ENCODE measurements around the gene CDC34.

The CDC34 gene

DNA sequence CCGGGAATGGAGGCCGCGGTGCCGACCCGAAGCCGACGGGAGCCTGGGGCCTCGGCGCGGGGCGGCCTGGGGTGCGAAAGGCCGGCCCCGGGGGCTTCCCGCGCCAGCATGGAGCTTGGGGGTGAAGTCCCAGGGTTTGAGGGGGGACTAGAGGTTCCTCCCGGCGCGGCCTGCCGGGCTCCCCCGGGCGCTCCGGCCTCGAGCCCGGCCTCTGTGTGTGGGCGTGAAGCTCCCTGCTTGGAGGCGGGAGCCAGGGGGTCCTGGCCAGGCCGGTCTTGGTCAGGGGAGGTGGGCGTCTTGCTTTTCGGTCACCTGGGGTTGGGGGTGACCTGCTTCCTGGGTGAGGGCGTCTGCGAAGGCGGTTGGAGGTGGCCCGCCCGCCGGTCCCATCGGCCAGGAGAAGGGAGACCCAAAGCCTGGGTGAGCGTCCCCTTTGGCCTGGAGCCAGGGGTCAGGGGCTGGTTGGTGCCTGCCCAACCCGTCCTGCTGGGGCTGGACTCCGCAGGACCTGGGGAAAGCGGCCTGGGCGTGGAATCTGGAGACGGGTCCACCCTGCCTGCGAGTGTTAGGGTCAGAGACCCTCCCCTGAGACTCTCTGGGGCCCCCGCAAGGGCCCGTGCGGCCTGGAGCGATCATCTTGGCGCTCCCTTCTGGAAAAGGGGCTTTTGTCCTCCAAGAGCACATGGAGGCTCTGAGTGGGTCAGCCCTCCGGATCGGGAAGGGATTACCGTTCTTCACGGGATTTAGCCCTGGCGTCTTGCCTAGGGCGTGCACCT, 41.4 kb downstream of the CDC34 start:
- Histone ChIP-seq H3K36me3 (peaks cover 21% of the 10 kb centered on the region), H3K9me3 (no peaks in the 10 kb centered on the region; the same call in 1 of the 2 replicates), H3K27ac (peak overlapping the region; percentile 96), H3K27me3 (no peaks in the 10 kb centered on the region), H3K4me3 (peak overlapping the region; percentile 99), H4K20me1 (peaks cover 54% of the 10 kb centered on the region), H3K9ac (peak overlapping the region; percentile 99), H3K4me1 (peaks cover 49% of the 10 kb centered on the region), H3K4me2 (peak overlapping the region; percentile 99)
- no peak for TF ChIP-seq Cebpa-rat (IDR thresholded peaks at IDR 0.05)

GRCh38 chr19:573519-573825, 41.9 kb downstream of the CDC34 start:
- H3K27ac ChIP-seq = peak overlapping the region; percentile 96

DNA sequence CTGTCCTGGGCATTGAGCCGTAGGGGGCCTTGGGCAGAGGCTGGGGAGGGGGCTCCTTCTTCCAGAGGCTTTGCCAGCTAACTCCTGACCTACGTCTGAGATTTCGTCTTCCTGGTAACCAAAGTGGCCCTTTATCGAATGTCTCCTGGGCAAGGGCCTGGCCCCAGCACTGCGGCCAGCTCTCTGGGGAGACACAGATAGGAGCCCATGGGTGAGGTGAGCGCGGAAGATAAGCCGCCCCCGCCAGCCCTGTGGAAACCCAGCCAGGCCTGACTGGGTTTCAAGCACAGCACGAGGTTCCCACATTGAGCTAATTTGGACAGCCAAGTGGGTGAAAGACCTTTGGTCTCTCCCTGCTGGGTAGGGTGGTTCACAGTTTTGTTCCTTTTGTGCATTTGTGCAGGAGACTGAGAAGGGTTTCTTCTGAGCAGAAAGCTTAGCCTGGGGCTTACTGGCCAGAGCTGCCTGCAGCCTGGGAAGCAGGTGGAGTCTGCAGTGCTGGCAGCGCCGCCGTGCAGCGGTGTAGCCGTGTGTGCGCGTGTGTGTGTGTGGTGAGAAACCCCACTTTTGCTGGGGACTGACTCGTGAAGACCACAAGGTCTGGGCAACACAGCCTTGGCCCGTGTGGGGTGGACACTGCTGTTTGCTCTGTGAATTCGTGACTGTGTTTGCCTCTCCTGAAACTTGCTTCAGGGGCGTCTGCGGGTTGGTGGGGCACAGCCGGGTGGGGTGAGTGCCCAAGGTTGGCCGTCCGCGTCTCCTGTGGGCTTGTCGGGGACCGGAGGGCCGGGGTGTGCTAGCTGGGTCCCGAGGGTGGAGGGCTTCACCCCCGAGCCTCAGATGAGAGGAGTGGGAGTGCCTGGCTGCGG, 43.3 kb downstream of the CDC34 start:
- H3K9ac ChIP-seq = peak overlapping the region; percentile 99
- H3K4me1 ChIP-seq = peaks cover 49% of the 10 kb centered on the region
- no peaks in the 10 kb centered on the region for H3K9me3 ChIP-seq
- peak overlapping the region; percentile 96 for H3K27ac ChIP-seq
- peak overlapping the region; percentile 99 for H3K4me2 ChIP-seq
- H3K4me3 ChIP-seq = peak overlapping the region; percentile 99
- no peaks in the 10 kb centered on the region for H3K27me3 ChIP-seq
- TF ChIP-seq Cebpa-rat (IDR thresholded peaks at IDR 0.05) = no peak
- H3K36me3 ChIP-seq = peaks cover 40% of the 10 kb centered on the region
- peaks cover 73% of the 10 kb centered on the region for H4K20me1 ChIP-seq

More at GRCh38 chr19:573519-573825, 41.9 kb downstream of the CDC34 start:
- peak overlapping the region; percentile 99 for H3K9ac ChIP-seq
- TF ChIP-seq Cebpa-rat (IDR thresholded peaks at IDR 0.05) = no peak
- peak overlapping the region; percentile 99 for H3K4me3 ChIP-seq
- H3K9me3 ChIP-seq = no peaks in the 10 kb centered on the region; the same call in 1 of the 2 replicates
- H3K27me3 ChIP-seq = no peaks in the 10 kb centered on the region
- H4K20me1 ChIP-seq = peaks cover 59% of the 10 kb centered on the region
- peaks cover 26% of the 10 kb centered on the region for H3K36me3 ChIP-seq
- peak overlapping the region; percentile 99 for H3K4me2 ChIP-seq
- peaks cover 49% of the 10 kb centered on the region for H3K4me1 ChIP-seq

GRCh38 chr19:575527-576506, 44.3 kb downstream of the CDC34 start:
- peak overlapping the region; percentile 96; the same call in 1 of the 2 replicates for H3K27ac ChIP-seq
- H3K4me1 ChIP-seq = peaks cover 48% of the 10 kb centered on the region
- H3K4me3 ChIP-seq = peak overlapping the region; percentile 99
- H3K4me2 ChIP-seq = peak overlapping the region; percentile 99
- H4K20me1 ChIP-seq = peaks cover 83% of the 10 kb centered on the region
- H3K9ac ChIP-seq = peak overlapping the region; percentile 99; the same call in 1 of the 2 replicates
- no peak for TF ChIP-seq Cebpa-rat (IDR thresholded peaks at IDR 0.05)
- no peaks in the 10 kb centered on the region for H3K9me3 ChIP-seq
- no peaks in the 10 kb centered on the region for H3K27me3 ChIP-seq
- peaks cover 50% of the 10 kb centered on the region for H3K36me3 ChIP-seq

DNA sequence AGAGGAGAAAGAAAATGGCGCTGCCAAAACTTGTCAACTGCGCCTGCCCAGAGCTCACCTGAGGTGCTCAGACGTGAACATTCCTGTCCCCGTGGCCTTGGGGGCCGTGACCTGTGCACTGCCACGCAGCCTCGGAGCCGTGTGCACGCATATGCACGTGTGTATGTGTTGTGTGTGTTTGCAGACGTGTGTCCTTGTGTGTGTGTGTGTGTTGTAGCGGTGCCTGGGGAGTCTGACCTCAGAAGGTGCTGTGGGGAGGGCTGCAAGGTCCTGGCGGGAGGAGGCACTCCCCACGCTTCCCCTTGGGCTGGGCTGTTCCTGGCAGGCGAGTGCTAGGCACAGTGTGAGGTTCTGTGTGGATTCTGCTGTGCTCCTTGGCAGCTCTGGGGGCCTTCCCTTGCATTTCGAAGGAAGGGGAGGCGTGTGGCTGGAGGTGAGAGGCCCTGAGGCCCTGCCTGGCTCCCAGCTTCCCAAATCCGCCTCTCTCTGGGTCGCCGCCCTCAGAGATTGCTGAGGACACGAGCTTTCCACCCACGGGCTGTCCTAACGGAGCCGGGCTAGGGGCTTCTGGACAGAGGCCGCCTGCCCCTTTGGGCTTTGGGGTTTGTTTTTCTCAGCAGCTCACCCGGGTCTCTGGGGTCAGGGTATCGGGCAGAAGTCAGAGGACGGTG, 45.3 kb downstream of the CDC34 start:
- Histone ChIP-seq H3K36me3 (peaks cover 60% of the 10 kb centered on the region), H3K9me3 (no peaks in the 10 kb centered on the region), H3K4me1 (peaks cover 39% of the 10 kb centered on the region), H3K4me3 (no peak overlapping the region), H3K27me3 (no peaks in the 10 kb centered on the region), H3K4me2 (peak overlapping the region; percentile 99), H3K27ac (0 out of 2 replicates have a peak overlapping the region, but pooled peaks have one; percentile 9), H3K9ac (peak overlapping the region; percentile 41; the same call in 1 of the 2 replicates), H4K20me1 (peaks cover 93% of the 10 kb centered on the region)
- TF ChIP-seq Cebpa-rat (IDR thresholded peaks at IDR 0.05) = no peak

GRCh38 chr19:577439-578392, 46.2 kb downstream of the CDC34 start:
- H3K27me3 ChIP-seq = no peaks in the 10 kb centered on the region
- TF ChIP-seq Cebpa-rat (IDR thresholded peaks at IDR 0.05) = no peak
- H4K20me1 ChIP-seq = peaks cover 97% of the 10 kb centered on the region
- H3K4me3 ChIP-seq = no peak overlapping the region
- H3K4me1 ChIP-seq = peaks cover 39% of the 10 kb centered on the region
- 0 out of 2 replicates have a peak overlapping the region, but pooled peaks have one; percentile 9 for H3K27ac ChIP-seq
- H3K9ac ChIP-seq = no peak overlapping the region
- peaks cover 67% of the 10 kb centered on the region for H3K36me3 ChIP-seq
- no peaks in the 10 kb centered on the region for H3K9me3 ChIP-seq
- H3K4me2 ChIP-seq = 0 out of 2 replicates have a peak overlapping the region, but pooled peaks have one; percentile 99

GRCh38 chr19:579111-579841, 47.7 kb downstream of the CDC34 start:
- Histone ChIP-seq H4K20me1 (peaks cover 97% of the 10 kb centered on the region), H3K9ac (no peak overlapping the region), H3K36me3 (peaks cover 82% of the 10 kb centered on the region), H3K4me3 (no peak overlapping the region), H3K4me2 (no peak overlapping the region), H3K9me3 (no peaks in the 10 kb centered on the region), H3K4me1 (peaks cover 36% of the 10 kb centered on the region), H3K27ac (no peak overlapping the region), H3K27me3 (no peaks in the 10 kb centered on the region)
- no peak for TF ChIP-seq Cebpa-rat (IDR thresholded peaks at IDR 0.05)

Measured in BLaER1 (cell line).